ENCODE measurements around the gene MEGF11.

GRCh38 chr15:66196602-66197001, 56.9 kb downstream of the MEGF11 start:
- TF ChIP-seq CTCF (conservative IDR thresholded peaks at IDR 0.05; ENCODE audit: low read length): no peak
- no peak for TF ChIP-seq EZH2phosphoT487 (IDR thresholded peaks at IDR 0.05; ENCODE audit: borderline replicate concordance)
